PFSK-1 (cell line): ENCODE measurements around the gene ABCC8.

ENCODE experiments used
- POLR2AphosphoS5 ChIP-seq: IDR thresholded peaks from 2 replicates; pipeline ENCODE4 v1.6.1; 2012; ENCODE audit warnings: low read depth, mild to moderate bottlenecking, control low read depth, low read length, moderate library complexity
- REST ChIP-seq, 2 experiments: IDR thresholded peaks; 2 replicates each; pipeline versions ENCODE4 v1.6.1 to v1.8.0; 2011 to 2012; ENCODE audit warnings: low read depth in 2 of 2, low read length in 2 of 2, control low read depth in 1 of 2, inconsistent platforms in 1 of 2, mild to moderate bottlenecking in 1 of 2, moderate library complexity in 1 of 2; ENCODE audit not compliant: insufficient read depth in 1 of 2
- SIN3A ChIP-seq: IDR thresholded peaks from 2 replicates; pipeline ENCODE4 v1.6.1; 2012; ENCODE audit warnings: mild to moderate bottlenecking, low read length, moderate library complexity, borderline replicate concordance; ENCODE audit not compliant: insufficient read depth
- TAF1 ChIP-seq: IDR thresholded peaks from 2 replicates; pipeline ENCODE4 v1.6.1; 2012; ENCODE audit warnings: low read length, control low read depth, borderline replicate concordance; ENCODE audit not compliant: insufficient read depth

- TF ChIP-seq TAF1 (no peak), POLR2AphosphoS5 (no peak), REST (IDR thresholded peaks at IDR 0.05; ENCODE audit: insufficient read depth in 1 of 2, low read depth in 2 of 2, low read length in 2 of 2) (no peak), SIN3A (no peak)
Observed at GRCh38 chr11:17403980-17404759, 72.5 kb downstream of the ABCC8 start.
